Keratinocyte (primary cell): ENCODE measurements around the gene AKR1C1. TPM values are rescaled to one million over a fixed set of nuclear protein-coding genes. Genes with fewer than 3 reads are reported as not detected.
"Not testable (repeated sequence)": the region's sequence is repeated elsewhere in the genome, so short reads cannot be mapped to it uniquely, and the experiment has no call there.

Source experiments
- DNase-seq: peaks from one replicate; pipeline ENCODE4 v3.0.0-alpha.2; 2011; ENCODE audit warnings: low read depth, missing footprints, low spot score
- FAIRE-seq: peaks from 2 replicates; lab custom pipeline; 2011; peaks lifted over from hg19 to GRCh38; lab: Jason Lieb, UNC
- H2AFZ ChIP-seq: 2 replicates; pipeline ENCODE4 v1.6.0; 2012; ENCODE audit warnings: low read length, control low read depth, inconsistent platforms; ENCODE audit not compliant: control insufficient read depth
- H3K27ac ChIP-seq: 2 replicates; pipeline ENCODE4 v1.5.1; 2011; ENCODE audit warnings: low read length; ENCODE audit not compliant: control insufficient read depth, insufficient read depth
- H3K27me3 ChIP-seq: 3 replicates; pipeline ENCODE4 v1.6.0; 2011; ENCODE audit warnings: low read length; ENCODE audit not compliant: control insufficient read depth, insufficient read depth; ENCODE audit errors: extremely low read depth
- H3K36me3 ChIP-seq, 2 experiments: 2 replicates in 1 of 2; 3 replicates in 1 of 2; pipeline ENCODE4 v1.5.1; 2011; ENCODE audit warnings: low read length in 2 of 2, mild to moderate bottlenecking in 1 of 2; ENCODE audit not compliant: control insufficient read depth in 2 of 2, insufficient read depth in 2 of 2; ENCODE audit errors: extremely low read depth in 1 of 2
- H3K4me1 ChIP-seq: 3 replicates; pipeline ENCODE4 v1.5.1; 2011; ENCODE audit warnings: low read length; ENCODE audit not compliant: control insufficient read depth, insufficient read depth; ENCODE audit errors: extremely low read depth
- H3K4me2 ChIP-seq: 3 replicates; pipeline ENCODE4 v1.6.0; 2011; ENCODE audit warnings: low read depth, low read length; ENCODE audit not compliant: control insufficient read depth, insufficient read depth; ENCODE audit errors: extremely low read depth
- H3K4me3 ChIP-seq, 3 experiments: fragments of 200-600 bp in 1 of 3; sonication (generic) in 1 of 3; 2 replicates in 2 of 3; 3 replicates in 1 of 3; pipeline ENCODE4 v1.5.1; 2011 to 2016; ENCODE audit warnings: low read length in 3 of 3, mild to moderate bottlenecking in 3 of 3, control low read depth in 2 of 3, inconsistent platforms in 1 of 3, low read depth in 1 of 3, mixed read lengths in 1 of 3, mixed run types in 1 of 3, moderate library complexity in 1 of 3; ENCODE audit not compliant: control insufficient read depth in 2 of 3, insufficient read depth in 2 of 3; ENCODE audit errors: extremely low read depth in 1 of 3
- H3K79me2 ChIP-seq: 2 replicates; pipeline ENCODE4 v1.6.0; 2012; ENCODE audit warnings: low read length; ENCODE audit not compliant: control insufficient read depth, insufficient read depth
- H3K9ac ChIP-seq: 3 replicates; pipeline ENCODE4 v1.6.0; 2011; ENCODE audit warnings: low read length; ENCODE audit not compliant: control insufficient read depth, insufficient read depth; ENCODE audit errors: extremely low read depth
- H3K9me1 ChIP-seq: 3 replicates; pipeline ENCODE4 v1.6.0; 2011; ENCODE audit warnings: low read length; ENCODE audit not compliant: control insufficient read depth, insufficient read depth; ENCODE audit errors: extremely low read depth
- H3K9me3 ChIP-seq: 2 replicates; pipeline ENCODE4 v1.5.1; 2012; ENCODE audit warnings: low read depth, low read length; ENCODE audit not compliant: control insufficient read depth
- H4K20me1 ChIP-seq: 3 replicates; pipeline ENCODE4 v1.6.0; 2011; ENCODE audit warnings: low read length; ENCODE audit not compliant: control insufficient read depth, insufficient read depth; ENCODE audit errors: extremely low read depth
- CTCF ChIP-seq, 3 experiments: IDR thresholded peaks in 1 of 3; conservative IDR thresholded peaks in 1 of 3; optimal IDR thresholded peaks in 1 of 3; 2 replicates in 2 of 3; 3 replicates in 1 of 3; pipeline versions ENCODE3 to v1.5.1; 2011; ENCODE audit warnings: low read length in 3 of 3, mild to moderate bottlenecking in 3 of 3, moderate library complexity in 2 of 3, control low read depth in 1 of 3, inconsistent platforms in 1 of 3; ENCODE audit not compliant: insufficient read depth in 2 of 3; ENCODE audit errors: extremely low read depth in 1 of 3
- EZH2 ChIP-seq: IDR thresholded peaks from one replicate; pipeline ENCODE4 v1.6.1; 2012; ENCODE audit warnings: inconsistent platforms, mild to moderate bottlenecking, low read length, moderate library complexity
- dilution Hi-C: fragments of 300-500 bp; cut with MboI; formaldehyde crosslinking; loops from one replicate; pipeline ENCODE4 v1.7.0; 2020; ENCODE audit warnings: low sequenced_read_pairs; ENCODE audit not compliant: extremely low pct_ligation_motif_present
- polyA plus RNA-seq, 5 experiments: library from polyadenylated mRNA; depleted of rRNA in 3 of 5; stranded (reverse) in 3 of 5; stranded (forward) in 1 of 5; unstranded in 1 of 5; fragments of >200 nt; gene quantifications; 1 replicate in 1 of 5; 2 replicates in 3 of 5; 3 replicates in 1 of 5; pipeline versions ENCODE4 v1.2.1 to v1.2.3, GENCODE V29; 2011 to 2012; ENCODE audit warnings: missing spikeins in 2 of 5, low read depth in 1 of 5, low replicate concordance in 1 of 5

Gene AKR1C1
- polyA plus RNA-seq, 1 donor (not counting 4 experiments of a cell fraction or from before 2014, with no cell fraction given): 28.1 TPM

GRCh38 chr10:4984971-4985594, 21.9 kb downstream of the AKR1C1 start:
- Histone ChIP-seq H3K27ac (no peak overlapping the region), H4K20me1 (no peaks in the 10 kb centered on the region), H3K4me3 (no peak overlapping the region), H3K9me3 (no peaks in the 10 kb centered on the region), H3K4me2 (no peak overlapping the region), H2AFZ (peak overlapping the region; percentile 22), H3K36me3 (no peaks in the 10 kb centered on the region), H3K9me1 (no peaks in the 10 kb centered on the region), H3K9ac (no peak overlapping the region), H3K27me3 (no peaks in the 10 kb centered on the region), H3K79me2 (no peaks in the 10 kb centered on the region), H3K4me1 (no peaks in the 10 kb centered on the region)
- dilution Hi-C loops: no loop called here
- FAIRE-seq (no peak), DNase-seq (no peak)
- TF ChIP-seq EZH2 (no peak), CTCF (optimal IDR thresholded peaks at IDR 0.05 in 1 of 3, IDR thresholded peaks at IDR 0.05 in 1 of 3, conservative IDR thresholded peaks at IDR 0.05 in 1 of 3; ENCODE audit: extremely low read depth in 1 of 3, insufficient read depth in 2 of 3, low read length in 3 of 3) (peak in 1 of 3 experiments; percentile 2)

GRCh38 chr10:4988000-4988641, 24.9 kb downstream of the AKR1C1 start:
- H3K27ac ChIP-seq, H3K4me3 ChIP-seq, dilution Hi-C loops, DNase-seq, H3K79me2 ChIP-seq, H3K9ac ChIP-seq, H3K4me2 ChIP-seq, H2AFZ ChIP-seq, H3K9me1 ChIP-seq, H3K9me3 ChIP-seq, H4K20me1 ChIP-seq, H3K4me1 ChIP-seq, H3K27me3 ChIP-seq, FAIRE-seq, H3K36me3 ChIP-seq: not testable (repeated sequence)
